CD4-positive, CD25-positive, alpha-beta regulatory T cell (primary cell): ENCODE measurements around the gene NKRF. TPM values are rescaled to one million over a fixed set of nuclear protein-coding genes. Genes with fewer than 3 reads are reported as not detected.

Experiments
- ATAC-seq, 2 donors: fragments of 150-1000 bp; cut with Tn5 transposase; one replicate each; pipeline ENCODE4 v1.10.0; 2021; ENCODE audit warnings: low read depth in 2 of 2, moderate number of reproducible peaks in 2 of 2, moderate library complexity in 1 of 2
- DNase-seq, 3 donors: peaks; one replicate each; pipeline versions ENCODE4 v3.0.0 to v3.0.0-alpha.2; 2012 to 2022; ENCODE audit warnings: mixed read lengths in 1 of 3
- H3K27ac ChIP-seq: one replicate; pipeline ENCODE4 v1.7.0; 2013; ENCODE audit warnings: mild to moderate bottlenecking, low read length; ENCODE audit not compliant: insufficient read depth, poor library complexity, severe bottlenecking
- H3K27me3 ChIP-seq: one replicate; pipeline ENCODE4 v1.7.0; 2013; ENCODE audit warnings: low read length; ENCODE audit not compliant: control insufficient read depth, insufficient read depth
- H3K36me3 ChIP-seq: one replicate; pipeline ENCODE4 v1.7.0; 2013; ENCODE audit warnings: mild to moderate bottlenecking, low read length, moderate library complexity; ENCODE audit not compliant: control insufficient read depth, insufficient read depth
- H3K4me1 ChIP-seq: 2 replicates; pipeline ENCODE4 v1.7.0; 2013; ENCODE audit warnings: mild to moderate bottlenecking, low read length; ENCODE audit not compliant: insufficient read depth, control insufficient read depth, poor library complexity, severe bottlenecking
- H3K4me3 ChIP-seq: one replicate; pipeline ENCODE4 v1.7.0; 2013; ENCODE audit warnings: low read depth, mild to moderate bottlenecking, low read length, moderate library complexity
- H3K9me3 ChIP-seq, 2 experiments: 1 replicate in 1 of 2; 2 replicates in 1 of 2; pipeline ENCODE4 v1.7.0; 2013; ENCODE audit warnings: low read length in 2 of 2, mild to moderate bottlenecking in 1 of 2, moderate library complexity in 1 of 2; ENCODE audit not compliant: control insufficient read depth in 2 of 2
- H3K27ac Mint-ChIP-seq, 3 donors: one replicate each; pipeline ENCODE4 v1.8.0; 2020 to 2022; ENCODE audit warnings: mild to moderate bottlenecking in 3 of 3, mixed read lengths in 3 of 3, moderate library complexity in 2 of 3
- H3K27me3 Mint-ChIP-seq: one replicate; pipeline ENCODE4 v1.8.0; 2022; ENCODE audit warnings: mild to moderate bottlenecking, mixed read lengths
- H3K36me3 Mint-ChIP-seq: one replicate; pipeline ENCODE4 v1.8.0; 2020; ENCODE audit warnings: mixed read lengths
- H3K4me1 Mint-ChIP-seq, 4 donors: one replicate each; pipeline ENCODE4 v1.8.0; 2020 to 2022; ENCODE audit warnings: mixed read lengths in 4 of 4, mild to moderate bottlenecking in 1 of 4
- H3K4me3 Mint-ChIP-seq, 4 donors: one replicate each; pipeline ENCODE4 v1.8.0; 2020 to 2022; ENCODE audit warnings: mild to moderate bottlenecking in 4 of 4, mixed read lengths in 4 of 4, moderate library complexity in 3 of 4
- H3K9me3 Mint-ChIP-seq, 7 donors: one replicate each; pipeline ENCODE4 v1.8.0; 2020 to 2022; ENCODE audit warnings: mixed read lengths in 7 of 7, mild to moderate bottlenecking in 3 of 7, moderate library complexity in 2 of 7
- polyA plus RNA-seq, 4 donors: library from polyadenylated mRNA; unstranded; fragments of 300-500 nt; fragmentation: Illumina TruSeq; gene quantifications; one replicate each; pipeline ENCODE4 v1.2.3, GENCODE V29; 2021
- total RNA-seq: library from RNA; stranded (reverse); gene quantifications from one replicate; pipeline ENCODE4 v1.2.3, GENCODE V29; 2022

Gene NKRF
- total and polyA plus RNA-seq, 5 donors from 2014 or later: 3.4 to 14.1 (median 6.7) TPM

GRCh38 chrX:119625843-119626242, 19.6 kb upstream of the NKRF start:
- H3K27me3 Mint-ChIP-seq: no peaks in the 10 kb centered on the region
- no peaks in the 10 kb centered on the region for H3K9me3 Mint-ChIP-seq
- Histone ChIP-seq H3K27ac (no peak overlapping the region), H3K4me3 (no peak overlapping the region), H3K27me3 (no peaks in the 10 kb centered on the region), H3K4me1 (no peaks in the 10 kb centered on the region), H3K9me3 (no peaks in the 10 kb centered on the region), H3K36me3 (peaks cover 53% of the 10 kb centered on the region)
- peak overlapping the region in 1 of 3 donors; percentile 54 for H3K27ac Mint-ChIP-seq
- peaks cover 37% of the 10 kb centered on the region for H3K36me3 Mint-ChIP-seq
- no peak overlapping the region for H3K4me3 Mint-ChIP-seq
- no peak for DNase-seq
- ATAC-seq: no peak
- peaks cover 0 to 9% (median 5%) of the 10 kb centered on the region in 4 donors for H3K4me1 Mint-ChIP-seq

GRCh38 chrX:119624951-119625668, 18.9 kb upstream of the NKRF start:
- no peak for ATAC-seq
- no peak for DNase-seq
- Histone ChIP-seq H3K9me3 (no peaks in the 10 kb centered on the region), H3K4me3 (no peak overlapping the region), H3K4me1 (no peaks in the 10 kb centered on the region), H3K36me3 (peaks cover 46% of the 10 kb centered on the region), H3K27ac (no peak overlapping the region), H3K27me3 (no peaks in the 10 kb centered on the region)
- no peak overlapping the region for H3K4me3 Mint-ChIP-seq
- no peaks in the 10 kb centered on the region for H3K27me3 Mint-ChIP-seq
- no peaks in the 10 kb centered on the region for H3K9me3 Mint-ChIP-seq
- peaks cover 0 to 9% (median 5%) of the 10 kb centered on the region in 4 donors for H3K4me1 Mint-ChIP-seq
- H3K36me3 Mint-ChIP-seq: peaks cover 34% of the 10 kb centered on the region
- peak overlapping the region in 1 of 3 donors; percentile 48 for H3K27ac Mint-ChIP-seq

GRCh38 chrX:119624417-119624816, 18.2 kb upstream of the NKRF start:
- Mint-ChIP-seq H3K36me3 (peaks cover 40% of the 10 kb centered on the region), H3K9me3 (no peaks in the 10 kb centered on the region)

GRCh38 chrX:119622356-119623232, 16.4 kb upstream of the NKRF start:
- DNase-seq (no peak), ATAC-seq (no peak)
- Mint-ChIP-seq H3K4me1 (peaks cover 0 to 14% (median 7%) of the 10 kb centered on the region in 4 donors), H3K9me3 (no peaks in the 10 kb centered on the region), H3K4me3 (peak overlapping the region in 1 of 4 donors; percentile 27), H3K27me3 (no peaks in the 10 kb centered on the region), H3K27ac (peak overlapping the region in 2 of 3 donors; percentile 49 to 86), H3K36me3 (peaks cover 37% of the 10 kb centered on the region)
- Histone ChIP-seq H3K4me1 (no peaks in the 10 kb centered on the region), H3K9me3 (no peaks in the 10 kb centered on the region), H3K27ac (no peak overlapping the region), H3K4me3 (no peak overlapping the region), H3K36me3 (peaks cover 34% of the 10 kb centered on the region), H3K27me3 (no peaks in the 10 kb centered on the region)

More at GRCh38 chrX:119624417-119624816, 18.2 kb upstream of the NKRF start:
- Mint-ChIP-seq H3K4me3 (no peak overlapping the region), H3K27me3 (no peaks in the 10 kb centered on the region), H3K27ac (peak overlapping the region in 1 of 3 donors; percentile 48), H3K4me1 (peaks cover 0 to 10% (median 7%) of the 10 kb centered on the region in 4 donors)
- Histone ChIP-seq H3K36me3 (peaks cover 41% of the 10 kb centered on the region), H3K9me3 (no peaks in the 10 kb centered on the region), H3K27ac (no peak overlapping the region), H3K27me3 (no peaks in the 10 kb centered on the region), H3K4me3 (no peak overlapping the region), H3K4me1 (no peaks in the 10 kb centered on the region)
- DNase-seq: no peak
- no peak for ATAC-seq

- no peak overlapping the region for H3K4me3 ChIP-seq
- DNase-seq (no peak), ATAC-seq (no peak)
- H3K4me1 ChIP-seq: no peaks in the 10 kb centered on the region
- no peaks in the 10 kb centered on the region for H3K9me3 ChIP-seq
- no peaks in the 10 kb centered on the region for H3K9me3 Mint-ChIP-seq
- no peaks in the 10 kb centered on the region for H3K27me3 ChIP-seq
- no peaks in the 10 kb centered on the region for H3K27me3 Mint-ChIP-seq
- peaks cover 21% of the 10 kb centered on the region for H3K36me3 Mint-ChIP-seq
- H3K27ac ChIP-seq: no peak overlapping the region
- H3K4me1 Mint-ChIP-seq: peaks cover 3 to 14% (median 5%) of the 10 kb centered on the region in 4 donors
- H3K36me3 ChIP-seq: peaks cover 9% of the 10 kb centered on the region
- no peak overlapping the region for H3K4me3 Mint-ChIP-seq
- peak overlapping the region in 2 of 3 donors; percentile 32 to 36 for H3K27ac Mint-ChIP-seq
Observed at GRCh38 chrX:119618439-119618838, 12.2 kb upstream of the NKRF start.

- no peak for DNase-seq
- peaks cover 21% of the 10 kb centered on the region for H3K36me3 Mint-ChIP-seq
- H3K9me3 ChIP-seq: no peaks in the 10 kb centered on the region
- H3K4me3 Mint-ChIP-seq: no peak overlapping the region
- peaks cover 3 to 14% (median 5%) of the 10 kb centered on the region in 4 donors for H3K4me1 Mint-ChIP-seq
- H3K9me3 Mint-ChIP-seq: no peaks in the 10 kb centered on the region
- no peaks in the 10 kb centered on the region for H3K27me3 ChIP-seq
- H3K36me3 ChIP-seq: peaks cover 6% of the 10 kb centered on the region
- H3K4me3 ChIP-seq: no peak overlapping the region
- H3K27me3 Mint-ChIP-seq: no peaks in the 10 kb centered on the region
- no peak overlapping the region for H3K27ac Mint-ChIP-seq
- no peak for ATAC-seq
- H3K4me1 ChIP-seq: no peaks in the 10 kb centered on the region
- H3K27ac ChIP-seq: peak overlapping the region; percentile 33
Observed at GRCh38 chrX:119617517-119618164, 11.4 kb upstream of the NKRF start.

GRCh38 chrX:119614776-119615175, 8.6 kb upstream of the NKRF start:
- no peak overlapping the region for H3K27ac ChIP-seq
- peaks cover 3 to 17% (median 7%) of the 10 kb centered on the region in 4 donors for H3K4me1 Mint-ChIP-seq
- DNase-seq (no peak), ATAC-seq (no peak)
- no peak overlapping the region for H3K4me3 ChIP-seq
- H3K9me3 ChIP-seq: no peaks in the 10 kb centered on the region
- H3K4me1 ChIP-seq: no peaks in the 10 kb centered on the region
- no peaks in the 10 kb centered on the region for H3K9me3 Mint-ChIP-seq
- H3K27me3 ChIP-seq: no peaks in the 10 kb centered on the region
- H3K36me3 Mint-ChIP-seq: peaks cover 14% of the 10 kb centered on the region
- no peaks in the 10 kb centered on the region for H3K36me3 ChIP-seq
- peaks cover 4% of the 10 kb centered on the region for H3K27me3 Mint-ChIP-seq
- no peak overlapping the region for H3K27ac Mint-ChIP-seq
- H3K4me3 Mint-ChIP-seq: peak overlapping the region in 1 of 4 donors; percentile 75
